D721Med (cell line): ENCODE results near the gene RBL2.
"Not testable (repeated sequence)": the region's sequence is repeated elsewhere in the genome, so short reads cannot be mapped to it uniquely, and the experiment has no call there.

Experiments used
- DNase-seq: peaks from one replicate; pipeline ENCODE4 v3.0.0; 2011; ENCODE audit warnings: low spot score; ENCODE audit not compliant: insufficient read length
- FAIRE-seq: peaks from 2 replicates; lab custom pipeline; 2011; peaks lifted over from hg19 to GRCh38; lab: Jason Lieb, UNC
- CTCF ChIP-seq: IDR thresholded peaks from 2 replicates; pipeline ENCODE4 v1.5.1; 2012; ENCODE audit warnings: mild to moderate bottlenecking, control low read depth; ENCODE audit not compliant: insufficient read depth; ENCODE audit errors: missing control alignments

Gene RBL2

GRCh38 chr16:53537626-53538025 lies 103.4 kb downstream of the RBL2 start:
- DNase-seq (no peak), FAIRE-seq (no peak)
- no peak for TF ChIP-seq CTCF

GRCh38 chr16:53539346-53539745 lies 105.1 kb downstream of the RBL2 start:
- not testable (repeated sequence) for DNase-seq, FAIRE-seq

- FAIRE-seq, DNase-seq: not testable (repeated sequence)
Observed at GRCh38 chr16:53539759-53540718, 105.8 kb downstream of the RBL2 start.
